RCC 7860 (cell line): ENCODE data around the gene NEURL4.
"Not testable (repeated sequence)": the region's sequence is repeated elsewhere in the genome, so short reads cannot be mapped to it uniquely, and the experiment has no call there.

Source experiments
- DNase-seq: peaks from one replicate; pipeline ENCODE4 v3.0.0-alpha.2; 2015; ENCODE audit warnings: low spot score
- FAIRE-seq: peaks from 2 replicates; lab custom pipeline; 2012; peaks lifted over from hg19 to GRCh38; lab: Jason Lieb, UNC

The NEURL4 gene

DNA sequence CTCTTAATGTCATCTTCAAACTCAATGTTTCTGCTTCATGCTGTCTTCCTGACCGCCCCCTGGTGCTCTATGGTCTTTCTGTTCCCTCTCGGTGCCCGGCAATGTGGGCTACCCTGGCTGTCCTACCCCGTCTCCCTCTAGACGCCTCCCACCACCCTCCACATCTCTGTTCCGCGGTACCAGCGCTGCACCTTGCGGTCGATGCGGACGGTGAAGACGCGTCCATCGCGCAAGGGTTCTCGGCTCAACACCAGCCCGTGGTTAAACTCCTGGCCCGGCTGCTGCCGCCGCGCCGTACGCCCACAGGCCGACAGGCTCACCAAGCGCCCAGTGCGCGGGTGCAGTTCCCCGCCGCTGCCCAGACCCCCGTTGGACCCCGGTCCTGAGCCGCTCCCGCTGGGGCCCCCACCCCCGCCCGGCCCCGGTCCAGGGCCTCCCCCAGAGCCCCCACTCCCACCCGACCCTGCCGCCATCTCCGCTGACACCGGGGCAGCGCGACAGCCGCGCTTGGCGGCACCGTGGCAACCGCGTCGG, at the start of gene NEURL4:
Gene NEURL4 (minus strand): TSS at position 496 of the 534 bp plus-strand sequence. CDS start 23 bp downstream, at position 473.
- DNase-seq (no peak), FAIRE-seq (no peak)

DNA sequence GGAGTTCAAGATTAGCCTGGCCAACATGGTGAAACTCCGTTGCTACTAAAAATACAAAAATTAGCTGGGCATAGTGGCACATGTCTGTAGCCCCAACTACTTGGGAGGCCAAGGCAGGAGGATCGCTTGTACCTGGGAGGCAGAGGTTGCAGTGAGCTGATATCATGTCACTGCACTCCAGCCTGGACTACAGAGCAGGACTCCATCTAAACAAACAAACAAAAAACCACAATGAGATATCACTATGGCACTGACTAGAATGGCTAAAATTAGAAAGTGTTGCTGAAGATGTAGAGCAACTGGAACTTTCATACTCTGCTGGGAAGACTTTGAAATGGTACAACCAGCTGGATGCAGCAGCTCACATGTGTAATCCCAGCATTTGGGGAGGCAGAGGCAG, 45.2 kb upstream of the NEURL4 start:
- no peak for DNase-seq
- no peak for FAIRE-seq

DNA sequence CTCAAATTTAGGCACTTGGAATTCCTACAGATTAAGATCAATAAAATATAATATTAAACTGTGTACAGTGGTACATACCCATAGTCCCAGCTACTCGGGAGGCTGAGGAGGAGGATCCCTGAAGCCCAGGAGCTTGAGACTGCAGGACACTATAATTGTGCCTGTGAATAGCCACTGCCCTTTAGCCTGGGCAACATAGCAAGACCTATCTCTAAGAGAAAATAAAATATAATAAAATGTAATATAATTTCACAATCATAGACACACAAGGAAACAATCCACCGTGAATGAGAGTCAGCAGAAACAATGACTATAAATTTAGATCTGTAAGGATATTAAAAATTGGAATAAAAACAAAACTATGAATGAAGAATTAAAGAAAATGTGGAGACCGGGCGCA, 41.7 kb upstream of the NEURL4 start:
- no peak for DNase-seq
- no peak for FAIRE-seq

DNA sequence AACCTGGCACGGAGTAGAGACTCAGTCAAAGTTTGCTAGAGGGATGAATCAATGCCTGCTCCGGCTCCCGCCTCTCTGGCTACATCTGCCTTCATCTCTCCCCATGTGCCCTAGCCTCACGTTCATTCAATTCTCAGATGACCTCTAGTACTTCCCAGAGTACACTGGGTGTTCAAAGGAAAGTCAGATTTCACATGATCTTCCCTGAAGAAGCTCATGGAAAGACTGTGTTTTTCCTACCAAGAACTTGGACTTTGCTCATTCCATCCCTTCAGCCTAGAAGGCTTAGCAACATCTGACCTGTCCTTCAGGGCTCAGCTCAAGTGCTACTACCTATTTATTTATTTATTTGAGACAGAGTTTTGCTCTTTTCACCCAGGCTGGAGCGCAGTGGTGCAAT, 40.7 kb upstream of the NEURL4 start:
- FAIRE-seq (no peak), DNase-seq (no peak)

DNA sequence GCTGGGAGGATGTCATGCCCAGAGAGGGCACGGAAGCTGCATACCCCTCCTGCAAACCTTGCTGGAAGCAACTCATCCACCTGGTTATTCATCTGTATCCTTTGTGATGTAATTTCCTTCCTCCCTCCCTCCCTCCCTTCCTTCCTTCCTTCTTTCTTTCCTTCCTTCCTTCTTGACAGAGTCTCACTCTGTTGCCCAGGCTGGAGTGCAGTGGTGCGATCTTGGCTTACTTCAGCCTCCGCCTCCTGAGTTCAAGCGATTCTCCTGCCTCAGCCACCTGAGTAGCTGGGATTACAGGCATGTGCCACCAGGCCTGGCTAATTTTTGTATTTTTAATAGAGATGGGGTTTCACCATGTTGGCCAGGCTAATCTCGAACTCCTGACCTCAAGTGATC, 39.5 kb upstream of the NEURL4 start:
- not testable (repeated sequence) for DNase-seq, FAIRE-seq

DNA sequence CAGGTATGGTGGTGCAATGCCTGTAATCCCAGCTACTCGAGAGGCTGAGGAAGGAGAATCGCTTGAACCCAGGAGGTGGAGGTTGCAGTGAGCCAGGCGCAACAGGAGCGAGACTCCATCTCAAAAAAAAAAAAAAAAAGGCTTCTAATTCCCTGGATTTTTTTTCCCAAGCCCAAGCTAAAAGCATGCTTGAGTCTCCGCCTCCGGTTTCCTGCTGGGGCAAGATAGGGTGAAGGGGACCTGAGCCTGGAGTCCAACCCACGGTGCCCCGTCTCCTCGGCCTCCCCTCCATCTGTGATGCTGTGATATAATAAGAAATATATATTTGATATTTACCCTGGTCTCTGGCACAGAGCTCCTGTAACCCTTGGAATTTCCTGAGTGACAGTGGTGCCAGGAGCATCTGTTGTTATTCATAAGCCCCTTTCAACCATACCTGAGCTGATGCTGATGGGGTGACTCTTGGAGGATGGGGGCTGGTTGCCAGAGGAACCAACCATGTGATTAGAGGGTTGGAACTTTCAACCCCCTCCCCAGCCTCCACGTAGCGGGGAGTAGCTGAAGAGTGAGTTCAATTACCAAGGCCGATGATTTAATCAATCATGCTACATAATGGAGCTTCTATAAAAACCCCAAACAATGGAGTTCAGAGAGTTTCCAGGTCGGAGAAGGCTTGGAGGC, 38.9 kb upstream of the NEURL4 start:
- DNase-seq = no peak
- no peak for FAIRE-seq

DNA sequence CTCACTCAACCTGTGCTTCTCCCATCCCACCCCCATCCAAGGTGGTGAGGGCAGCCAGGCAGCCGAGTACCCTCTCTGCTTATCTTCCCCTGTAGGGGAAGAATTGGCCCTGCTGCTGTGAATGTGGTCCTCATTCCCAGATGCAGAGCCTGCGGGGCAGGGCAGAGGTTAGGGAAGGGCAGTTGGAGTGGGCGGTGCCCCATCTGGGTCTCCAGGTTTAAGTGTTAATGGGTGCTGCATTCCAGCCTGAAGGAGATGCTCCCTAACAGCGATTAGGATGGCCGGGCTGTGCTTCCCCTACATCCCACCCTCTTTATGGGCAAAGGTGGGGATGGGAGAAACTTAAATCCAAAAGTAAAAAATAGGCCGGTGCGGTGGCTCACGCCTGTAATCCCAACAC, 37.9 kb upstream of the NEURL4 start:
- FAIRE-seq = no peak
- DNase-seq = no peak

DNA sequence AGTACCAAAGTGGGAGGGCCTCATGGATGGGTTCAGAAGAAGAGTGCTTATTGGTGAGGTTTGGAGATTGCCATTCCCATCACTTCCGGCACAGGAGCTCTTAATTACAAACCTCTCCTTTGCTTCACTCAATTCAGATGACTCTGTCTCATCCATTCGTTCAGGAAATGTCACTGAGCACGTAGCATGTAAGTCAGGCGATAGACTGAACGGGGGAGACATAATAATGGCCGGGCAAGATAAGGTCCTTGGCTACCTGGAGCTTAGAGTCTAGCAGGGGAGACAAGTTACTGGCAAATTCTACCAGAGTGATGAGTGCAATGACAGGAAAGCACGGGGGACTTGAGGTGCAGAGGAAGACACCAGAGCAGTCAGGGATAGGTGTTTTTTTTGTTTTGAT, 36.8 kb upstream of the NEURL4 start:
- not testable (repeated sequence) for FAIRE-seq, DNase-seq

DNA sequence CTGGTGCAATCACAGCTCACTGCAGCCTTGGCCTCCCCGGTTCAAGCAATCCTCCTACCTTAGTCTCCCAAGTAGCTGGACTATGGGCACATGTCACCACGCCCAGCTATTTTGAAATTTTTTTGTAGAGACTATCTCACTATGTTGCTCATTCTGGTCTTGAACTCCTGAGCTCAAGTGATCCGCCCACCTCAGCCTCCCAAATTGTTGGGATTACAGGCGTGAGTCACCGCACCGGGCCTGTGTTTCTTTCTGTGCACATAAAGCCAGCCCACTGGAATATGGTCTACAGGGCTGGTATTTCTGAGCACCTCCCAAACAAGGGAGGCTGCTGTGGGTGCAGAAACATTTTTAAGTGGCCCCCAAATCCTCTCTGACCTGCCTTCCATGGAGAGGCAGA, 34.2 kb upstream of the NEURL4 start:
- no peak for FAIRE-seq

DNA sequence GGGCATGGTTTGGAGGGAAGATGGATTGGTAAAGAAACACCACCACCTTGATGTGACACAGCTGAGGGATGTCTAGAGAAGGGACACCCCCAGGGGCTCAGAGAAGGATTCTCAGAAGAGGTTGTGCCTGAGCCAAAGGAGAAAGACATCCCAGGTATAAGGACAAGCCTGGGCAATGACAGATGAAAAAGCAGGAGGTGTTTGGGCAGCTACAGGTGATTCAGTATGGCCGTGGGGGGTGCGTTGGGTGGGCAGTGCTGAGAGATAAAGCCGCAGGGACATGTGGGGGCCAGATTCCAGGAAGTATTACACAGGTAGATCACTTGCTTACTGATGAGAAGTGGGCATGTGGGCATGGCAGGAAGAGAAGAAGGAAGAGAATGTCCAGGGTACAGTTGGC, 32.8 kb upstream of the NEURL4 start:
- FAIRE-seq (no peak), DNase-seq (no peak)

More for the DNA sequence above, 34.2 kb upstream of the NEURL4 start:
- DNase-seq = no peak

DNA sequence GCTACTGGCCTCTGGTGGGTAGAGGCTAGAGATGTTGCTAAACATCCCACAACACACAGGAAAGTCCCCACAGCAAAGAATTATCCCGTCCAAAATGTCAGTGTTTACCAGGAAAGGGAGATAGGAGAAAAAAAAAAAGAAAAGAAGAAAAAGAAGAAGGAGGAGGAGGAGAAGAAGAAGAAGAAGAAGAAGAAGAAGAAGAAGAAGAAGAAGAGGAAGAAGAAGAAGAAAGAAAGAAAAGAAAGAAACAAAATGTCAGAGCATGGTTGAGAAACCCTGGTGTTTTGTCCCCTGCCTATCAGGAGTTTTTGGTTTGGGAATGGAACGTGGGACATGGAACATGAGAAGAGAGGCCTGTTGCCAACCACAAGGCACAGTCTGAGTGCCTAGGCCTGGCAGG, 28.2 kb upstream of the NEURL4 start:
- no peak for FAIRE-seq

DNA sequence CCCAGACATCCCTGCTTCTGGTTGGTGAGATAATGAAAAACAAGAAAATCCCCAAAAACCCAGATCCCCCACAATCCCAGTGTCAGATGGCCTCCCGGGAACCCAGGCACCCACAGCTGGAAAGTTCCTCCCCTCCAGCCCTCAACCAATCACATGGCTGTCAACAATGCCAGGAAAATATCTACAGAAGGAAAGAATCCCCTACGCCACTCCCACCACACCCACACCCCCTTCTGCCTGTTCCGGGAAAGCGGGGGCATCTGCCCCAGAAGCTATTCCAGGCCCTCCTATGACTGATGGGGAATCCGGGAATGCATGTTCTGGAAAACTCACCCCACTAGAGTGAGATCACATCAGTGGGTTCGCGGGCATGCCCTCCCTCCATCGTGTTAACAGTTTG, 27.6 kb upstream of the NEURL4 start:
- FAIRE-seq (no peak), DNase-seq (no peak)

More for the DNA sequence above, 28.2 kb upstream of the NEURL4 start:
- no peak for DNase-seq

DNA sequence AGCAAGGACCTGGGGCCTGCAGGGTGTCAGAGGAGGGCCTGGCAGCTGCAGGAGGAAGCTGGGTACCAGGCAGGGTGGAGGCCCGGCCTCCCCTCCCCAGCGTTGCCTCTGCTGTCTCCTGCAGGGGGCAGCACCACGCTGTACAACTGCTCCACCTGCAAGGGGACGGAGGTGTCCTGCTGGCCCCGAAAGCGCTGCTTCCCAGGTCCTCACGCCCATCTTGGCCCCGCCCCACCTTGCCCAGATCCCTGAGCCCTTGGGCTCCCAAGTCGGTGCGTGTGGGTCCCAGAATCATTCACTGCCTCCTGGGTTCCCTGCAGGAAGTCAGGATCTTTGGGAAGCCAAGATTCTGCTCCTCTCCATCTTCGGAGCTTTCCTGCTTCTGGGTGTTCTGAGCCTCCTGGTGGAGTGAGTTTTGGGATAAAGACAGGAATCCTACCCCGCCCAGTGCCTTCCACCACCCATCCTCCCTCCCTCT, 27.0 kb upstream of the NEURL4 start:
- DNase-seq (peak; percentile 33), FAIRE-seq (no peak)

DNA sequence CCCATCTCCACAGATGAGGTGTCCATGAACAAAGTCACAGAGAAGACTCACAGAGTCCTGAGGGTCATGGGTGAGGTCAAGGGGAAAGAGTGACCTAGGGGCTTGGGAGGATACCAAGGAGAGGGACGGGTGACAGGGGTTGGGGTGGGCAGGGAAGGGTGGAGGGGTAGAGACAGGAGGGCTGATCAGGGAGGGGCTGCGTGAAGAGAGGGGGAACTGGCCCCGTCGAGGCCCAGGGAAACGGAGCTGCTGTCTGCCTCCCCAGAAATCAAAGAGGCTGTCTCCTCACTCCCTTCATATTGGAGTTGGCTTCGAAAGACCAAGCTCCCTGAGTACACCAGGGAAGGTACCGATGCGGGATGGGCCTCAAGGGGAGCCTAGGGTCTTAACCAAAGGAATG, 26.4 kb upstream of the NEURL4 start:
- no peak for DNase-seq
- no peak for FAIRE-seq

DNA sequence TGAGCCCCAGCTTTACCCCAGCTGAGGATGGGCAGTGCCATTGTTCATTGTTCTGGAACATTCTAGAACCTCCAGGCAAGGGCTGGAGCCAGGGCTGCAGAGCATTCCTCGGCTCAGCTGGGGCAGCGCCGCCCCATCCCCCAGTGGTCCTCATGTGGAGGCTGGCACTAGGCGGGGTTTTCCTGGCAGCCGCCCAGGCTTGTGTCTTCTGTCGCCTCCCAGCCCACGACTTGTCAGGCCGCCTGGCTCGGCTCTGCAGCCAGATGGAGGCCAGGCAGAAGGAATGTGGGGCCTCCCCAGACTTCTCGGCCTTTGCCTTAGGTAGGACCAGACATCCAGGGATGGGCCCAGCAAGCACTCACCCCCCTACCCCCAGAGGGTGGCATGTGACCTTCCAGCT, 25.9 kb upstream of the NEURL4 start, which contains the start of gene TMEM95:
Gene TMEM95 (plus strand): TSS at position 104 of the 400 bp plus-strand sequence. CDS start 49 bp downstream, at position 153.
- FAIRE-seq (no peak), DNase-seq (no peak)

DNA sequence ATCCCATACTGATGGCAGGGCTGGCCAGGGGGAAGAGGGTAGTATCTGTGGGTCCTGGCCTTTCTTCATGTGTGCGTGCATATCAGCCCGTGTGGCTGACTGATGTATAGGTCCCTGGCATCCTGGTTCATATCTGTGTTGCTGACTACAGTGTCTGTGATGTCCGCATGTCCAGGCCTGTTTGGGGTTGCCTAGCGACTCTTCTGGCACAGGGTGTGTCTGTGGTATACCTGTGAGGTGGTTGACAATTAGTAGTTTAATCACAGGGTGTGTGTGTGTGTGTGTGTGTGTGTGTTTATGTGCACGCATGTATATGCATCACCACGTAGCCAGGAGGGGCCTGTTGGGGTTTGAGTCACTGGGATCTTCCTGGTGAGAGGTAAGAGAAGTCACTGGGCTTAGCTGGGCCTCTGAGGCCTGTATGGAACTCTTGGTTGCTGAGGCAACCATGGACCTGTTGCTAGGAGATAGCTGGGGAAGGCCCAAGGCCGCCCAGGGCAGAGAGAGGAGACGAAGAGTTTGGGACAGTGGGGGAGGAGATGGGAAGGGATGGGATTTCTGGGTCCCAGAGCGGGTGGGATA, 25.2 kb upstream of the NEURL4 start:
- DNase-seq (peak; percentile 47), FAIRE-seq (no peak)

DNA sequence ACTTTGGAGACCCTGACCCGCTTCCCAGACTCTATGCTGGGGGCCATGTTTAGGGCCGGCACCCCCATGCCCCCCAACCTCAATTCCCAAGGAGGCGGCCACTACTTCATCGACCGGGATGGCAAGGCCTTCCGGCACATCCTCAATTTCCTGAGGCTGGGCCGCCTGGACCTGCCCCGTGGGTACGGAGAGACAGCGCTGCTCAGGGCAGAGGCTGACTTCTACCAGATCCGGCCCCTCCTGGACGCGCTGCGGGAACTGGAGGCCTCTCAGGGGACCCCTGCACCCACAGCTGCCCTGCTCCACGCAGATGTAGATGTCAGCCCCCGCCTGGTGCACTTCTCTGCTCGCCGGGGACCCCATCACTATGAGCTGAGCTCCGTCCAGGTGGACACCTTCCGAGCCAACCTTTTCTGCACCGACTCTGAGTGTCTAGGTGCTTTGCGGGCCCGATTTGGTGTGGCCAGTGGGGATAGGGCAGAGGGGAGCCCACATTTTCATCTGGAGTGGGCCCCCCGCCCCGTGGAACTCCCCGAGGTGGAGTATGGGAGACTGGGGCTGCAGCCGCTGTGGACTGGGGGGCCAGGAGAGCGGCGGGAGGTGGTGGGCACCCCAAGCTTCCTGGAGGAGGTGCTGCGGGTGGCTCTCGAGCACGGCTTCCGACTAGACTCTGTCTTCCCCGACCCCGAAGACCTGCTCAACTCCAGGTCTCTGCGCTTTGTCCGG, 23.9 kb upstream of the NEURL4 start:
- DNase-seq (no peak), FAIRE-seq (no peak)

DNA sequence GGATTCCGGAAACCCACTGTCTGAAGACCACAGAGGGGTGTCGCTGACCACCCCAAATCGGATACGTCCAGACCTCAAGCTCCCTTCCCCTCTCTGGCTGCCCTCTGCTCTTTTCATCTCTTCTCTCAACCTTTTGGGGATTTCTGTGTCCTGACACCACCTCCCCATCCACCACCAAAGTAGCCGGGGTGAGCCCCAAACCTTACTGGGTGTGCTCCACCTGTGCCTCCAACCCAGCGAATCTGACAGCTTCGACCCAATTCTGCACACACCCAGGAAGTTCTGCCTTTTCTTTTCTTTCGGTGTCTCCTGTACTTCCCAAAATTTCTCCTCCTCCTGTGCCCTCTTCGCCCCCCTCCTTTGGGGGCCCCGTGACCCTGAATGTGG, 23.4 kb upstream of the NEURL4 start:
- no peak for FAIRE-seq
- DNase-seq = no peak

DNA sequence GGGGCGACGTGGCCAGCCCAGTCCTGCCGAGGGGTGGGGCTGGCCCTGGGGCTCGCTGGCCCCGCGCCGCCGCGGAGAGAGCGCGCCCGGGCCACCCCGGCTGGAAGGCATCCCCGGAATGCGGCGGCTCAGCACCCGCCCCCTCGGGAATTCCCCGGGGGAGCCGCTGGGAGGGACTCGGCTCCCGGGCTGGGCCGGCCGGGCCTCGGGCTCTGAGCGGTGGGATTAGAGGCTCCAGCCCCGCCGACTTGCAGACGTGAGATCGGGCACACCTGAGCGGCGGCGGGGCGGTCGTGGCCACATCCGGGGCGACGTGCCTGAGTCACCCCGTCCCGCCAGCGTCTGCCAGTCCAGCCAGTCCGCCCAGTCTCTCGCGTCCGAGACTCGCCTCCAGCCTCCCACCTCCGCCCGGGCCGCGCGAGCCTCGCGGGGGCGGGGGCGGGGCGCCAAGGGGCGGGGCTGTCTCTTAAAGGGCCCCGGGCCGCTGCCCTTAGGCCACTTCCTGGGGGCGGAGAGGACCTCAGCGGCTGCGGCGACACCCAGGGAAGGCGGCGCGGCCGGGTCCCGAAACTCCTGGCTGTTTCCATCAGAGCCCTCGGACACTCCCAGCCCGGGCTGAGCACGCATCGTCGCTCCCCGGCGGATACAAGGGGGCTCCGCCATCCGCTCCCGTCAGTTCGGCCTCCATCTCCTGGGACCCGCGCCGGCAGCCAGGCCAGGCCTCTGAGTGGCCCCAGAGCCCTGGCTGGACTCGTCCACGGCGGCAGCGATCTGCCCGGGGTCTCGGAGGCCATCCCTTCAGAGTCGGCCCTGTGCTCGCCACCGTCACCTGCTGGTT, 22.7 kb upstream of the NEURL4 start, which contains the start of gene KCTD11:
Gene KCTD11 (plus strand): TSS at position 498 of the 838 bp plus-strand sequence.
- FAIRE-seq (no peak), DNase-seq (peak; percentile 94)

DNA sequence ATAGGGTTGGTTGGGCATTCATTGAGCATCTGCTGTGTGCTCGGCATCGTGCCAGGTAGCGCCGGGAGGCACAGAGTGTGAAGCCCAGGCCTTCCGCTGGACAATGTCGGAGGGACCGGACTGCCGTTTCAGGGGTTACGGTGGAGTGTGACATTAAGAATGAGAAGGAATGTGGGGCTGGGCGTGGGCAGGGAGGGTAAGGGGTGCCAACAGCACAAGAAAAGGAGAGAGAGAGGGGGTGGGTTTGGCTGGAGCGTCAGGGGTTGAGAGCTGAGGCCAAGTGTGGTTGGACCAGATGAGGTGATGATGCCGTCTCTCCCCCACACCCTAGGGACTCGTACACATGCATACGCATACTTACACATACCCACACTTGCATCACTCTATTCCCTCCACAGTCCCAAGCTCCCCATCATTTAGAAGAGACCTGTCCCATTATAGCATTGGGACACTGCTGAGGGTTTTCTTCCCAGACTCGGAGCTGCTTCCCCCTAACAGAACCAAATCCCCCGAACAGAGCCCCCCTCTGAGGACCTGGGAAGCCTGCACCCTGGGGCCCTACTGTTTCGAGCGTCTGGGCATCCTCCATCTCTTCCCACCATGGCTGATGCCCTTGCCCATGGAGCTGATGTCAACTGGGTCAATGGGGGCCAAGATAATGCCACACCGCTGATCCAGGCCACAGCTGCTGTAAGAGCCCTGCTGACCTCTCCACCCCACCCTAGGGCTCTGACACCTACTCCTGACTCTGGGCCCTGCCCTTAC, 19.5 kb upstream of the NEURL4 start:
- DNase-seq (no peak), FAIRE-seq (no peak)
